HFFc6 (cell line): Measurements from ENCODE around the gene ADAM17. TPM values are rescaled to one million over a fixed set of nuclear protein-coding genes. Genes with fewer than 3 reads are reported as not detected.
A peak's percentile ranks its signal among the peaks of the same experiment; 100 is the strongest.

Experiments used
- DNase-seq: peaks from one replicate; pipeline ENCODE4 v3.0.0-alpha.2; 2018
- H3K27ac Mint-ChIP-seq: 2 replicates; pipeline ENCODE4 v1.8.0; 2020; ENCODE audit warnings: mild to moderate bottlenecking, mixed read lengths
- H3K27me3 Mint-ChIP-seq: 2 replicates; pipeline ENCODE4 v1.8.0; 2021; ENCODE audit warnings: mild to moderate bottlenecking, moderate library complexity, mixed read lengths; ENCODE audit not compliant: insufficient read depth
- H3K36me3 Mint-ChIP-seq: 2 replicates; pipeline ENCODE4 v1.8.0; 2021; ENCODE audit warnings: low read depth, mixed read lengths
- H3K4me1 Mint-ChIP-seq: 2 replicates; pipeline ENCODE4 v1.8.0; 2020; ENCODE audit warnings: low read depth, mixed read lengths
- H3K4me3 Mint-ChIP-seq: 2 replicates; pipeline ENCODE4 v1.8.0; 2020; ENCODE audit warnings: mild to moderate bottlenecking, moderate library complexity, mixed read lengths
- H3K9me3 Mint-ChIP-seq: 2 replicates; pipeline ENCODE4 v1.8.0; 2020; ENCODE audit warnings: mild to moderate bottlenecking, mixed read lengths
- total RNA-seq, 6 experiments: library from RNA; stranded (reverse); fragmentation: NEBNext Ultra II Directional; extraction: Animal tissue kit (Norgen Biotek cat#: 25700); gene quantifications; 2 replicates in 1 of 6; 3 replicates in 5 of 6; pipeline ENCODE4 v1.2.3, GENCODE V29; 2021
- TF ChIP-seq, protein P1 (sequence below): fragments of 200-600 bp; sonication (generic); IDR thresholded peaks from 2 replicates; pipeline ENCODE4 v1.5.0; 2021; ENCODE audit warnings: antibody characterized with exemption, mild to moderate bottlenecking

The ADAM17 gene
- total RNA-seq, 6 experiments from 2014 or later, result 16.0 to 20.0 (median 19.4) TPM

DNA sequence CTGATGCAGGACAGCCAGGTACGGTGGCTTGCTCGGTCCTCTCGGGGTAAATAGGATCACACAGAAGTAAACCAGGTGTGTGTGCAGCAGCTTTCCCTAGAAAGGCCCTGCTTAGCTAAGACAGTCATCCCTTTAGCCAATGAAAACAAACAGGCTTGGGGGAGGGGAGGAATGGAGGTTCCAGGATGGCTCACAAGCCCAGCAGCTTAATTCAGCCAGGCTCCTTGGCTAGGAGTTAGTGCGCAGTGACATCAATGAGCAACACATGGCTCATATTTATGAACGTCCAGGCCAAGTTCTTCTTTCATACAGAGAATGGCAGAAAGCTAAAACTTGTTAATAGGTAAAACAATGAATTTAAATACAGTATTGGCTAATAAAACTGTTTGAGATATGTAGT lies 71.1 kb downstream of the ADAM17 start:
- peak; percentile 46 for DNase-seq
- H3K27ac Mint-ChIP-seq, result peak overlapping the region; percentile 74; the same call in 1 of the 2 replicates
- peaks cover 48% of the 10 kb centered on the region for H3K36me3 Mint-ChIP-seq
- H3K4me1 Mint-ChIP-seq, result peaks cover 50% of the 10 kb centered on the region
- no peak overlapping the region for H3K4me3 Mint-ChIP-seq
- TF ChIP-seq, protein P1, sequence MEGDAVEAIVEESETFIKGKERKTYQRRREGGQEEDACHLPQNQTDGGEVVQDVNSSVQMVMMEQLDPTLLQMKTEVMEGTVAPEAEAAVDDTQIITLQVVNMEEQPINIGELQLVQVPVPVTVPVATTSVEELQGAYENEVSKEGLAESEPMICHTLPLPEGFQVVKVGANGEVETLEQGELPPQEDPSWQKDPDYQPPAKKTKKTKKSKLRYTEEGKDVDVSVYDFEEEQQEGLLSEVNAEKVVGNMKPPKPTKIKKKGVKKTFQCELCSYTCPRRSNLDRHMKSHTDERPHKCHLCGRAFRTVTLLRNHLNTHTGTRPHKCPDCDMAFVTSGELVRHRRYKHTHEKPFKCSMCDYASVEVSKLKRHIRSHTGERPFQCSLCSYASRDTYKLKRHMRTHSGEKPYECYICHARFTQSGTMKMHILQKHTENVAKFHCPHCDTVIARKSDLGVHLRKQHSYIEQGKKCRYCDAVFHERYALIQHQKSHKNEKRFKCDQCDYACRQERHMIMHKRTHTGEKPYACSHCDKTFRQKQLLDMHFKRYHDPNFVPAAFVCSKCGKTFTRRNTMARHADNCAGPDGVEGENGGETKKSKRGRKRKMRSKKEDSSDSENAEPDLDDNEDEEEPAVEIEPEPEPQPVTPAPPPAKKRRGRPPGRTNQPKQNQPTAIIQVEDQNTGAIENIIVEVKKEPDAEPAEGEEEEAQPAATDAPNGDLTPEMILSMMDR, result no peak
- H3K27me3 Mint-ChIP-seq, result peaks cover 6% of the 10 kb centered on the region
- no peaks in the 10 kb centered on the region for H3K9me3 Mint-ChIP-seq

- H3K27me3 Mint-ChIP-seq, result peaks cover 6% of the 10 kb centered on the region
- no peak for DNase-seq
- H3K4me1 Mint-ChIP-seq, result peaks cover 49% of the 10 kb centered on the region
- TF ChIP-seq, protein P1, result no peak
- no peaks in the 10 kb centered on the region for H3K9me3 Mint-ChIP-seq
- H3K36me3 Mint-ChIP-seq, result peaks cover 55% of the 10 kb centered on the region
- 0 out of 2 replicates have a peak overlapping the region, but pooled peaks have one; percentile 23 for H3K27ac Mint-ChIP-seq
- H3K4me3 Mint-ChIP-seq, result no peak overlapping the region
Measured at GRCh38 chr2:9483107-9483506, 72.5 kb downstream of the ADAM17 start.

DNA sequence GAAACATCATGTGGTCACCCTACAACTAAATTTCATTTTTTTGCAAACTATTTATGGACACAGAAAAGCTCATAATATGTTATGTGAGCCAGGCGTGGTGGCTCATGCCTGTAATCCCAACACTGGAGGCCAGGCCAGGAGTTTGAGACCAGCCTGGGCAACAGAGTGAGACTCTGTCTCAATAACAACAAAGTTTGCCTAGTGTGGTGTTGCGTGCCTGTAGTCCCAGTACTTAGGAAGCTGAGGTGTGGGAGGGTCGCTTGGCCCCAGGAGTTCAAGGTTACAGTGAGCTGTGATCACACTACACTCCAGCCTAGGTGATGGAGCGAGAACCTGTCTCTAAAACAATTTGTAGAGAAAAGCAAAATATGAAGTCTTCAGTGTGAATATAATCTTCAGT lies 75.5 kb downstream of the ADAM17 start:
- peaks cover 4% of the 10 kb centered on the region for H3K27me3 Mint-ChIP-seq
- peak overlapping the region; percentile 47; the same call in 1 of the 2 replicates for H3K27ac Mint-ChIP-seq
- DNase-seq, result no peak
- peaks cover 67% of the 10 kb centered on the region for H3K4me1 Mint-ChIP-seq
- H3K4me3 Mint-ChIP-seq, result no peak overlapping the region
- H3K9me3 Mint-ChIP-seq, result no peaks in the 10 kb centered on the region
- TF ChIP-seq, protein P1, result no peak
- peaks cover 56% of the 10 kb centered on the region for H3K36me3 Mint-ChIP-seq

- H3K4me1 Mint-ChIP-seq, result peaks cover 53% of the 10 kb centered on the region
- no peak overlapping the region for H3K27ac Mint-ChIP-seq
- peaks cover 4% of the 10 kb centered on the region for H3K27me3 Mint-ChIP-seq
- no peak for DNase-seq
- TF ChIP-seq, protein P1, result no peak
- H3K4me3 Mint-ChIP-seq, result no peak overlapping the region
- no peaks in the 10 kb centered on the region for H3K9me3 Mint-ChIP-seq
- H3K36me3 Mint-ChIP-seq, result peaks cover 43% of the 10 kb centered on the region
Measured at GRCh38 chr2:9478526-9478925, 77.1 kb downstream of the ADAM17 start.

- no peak for DNase-seq
- peaks cover 4% of the 10 kb centered on the region; the same call in 1 of the 2 replicates for H3K27me3 Mint-ChIP-seq
- H3K4me3 Mint-ChIP-seq, result no peak overlapping the region
- TF ChIP-seq, protein P1, result no peak
- H3K4me1 Mint-ChIP-seq, result peaks cover 49% of the 10 kb centered on the region
- no peaks in the 10 kb centered on the region for H3K9me3 Mint-ChIP-seq
- peaks cover 47% of the 10 kb centered on the region for H3K36me3 Mint-ChIP-seq
- no peak overlapping the region for H3K27ac Mint-ChIP-seq
Measured at GRCh38 chr2:9477914-9478313, 77.7 kb downstream of the ADAM17 start.
